ENCODE measurements around the gene RSPH1. TPM values are rescaled to one million over a fixed set of nuclear protein-coding genes. Genes with fewer than 3 reads are reported as not detected.

Gene RSPH1
- total RNA-seq, 6 experiments from 2014 or later: 0.18 to 0.55 (median 0.22) TPM; not detected in 1

DNA sequence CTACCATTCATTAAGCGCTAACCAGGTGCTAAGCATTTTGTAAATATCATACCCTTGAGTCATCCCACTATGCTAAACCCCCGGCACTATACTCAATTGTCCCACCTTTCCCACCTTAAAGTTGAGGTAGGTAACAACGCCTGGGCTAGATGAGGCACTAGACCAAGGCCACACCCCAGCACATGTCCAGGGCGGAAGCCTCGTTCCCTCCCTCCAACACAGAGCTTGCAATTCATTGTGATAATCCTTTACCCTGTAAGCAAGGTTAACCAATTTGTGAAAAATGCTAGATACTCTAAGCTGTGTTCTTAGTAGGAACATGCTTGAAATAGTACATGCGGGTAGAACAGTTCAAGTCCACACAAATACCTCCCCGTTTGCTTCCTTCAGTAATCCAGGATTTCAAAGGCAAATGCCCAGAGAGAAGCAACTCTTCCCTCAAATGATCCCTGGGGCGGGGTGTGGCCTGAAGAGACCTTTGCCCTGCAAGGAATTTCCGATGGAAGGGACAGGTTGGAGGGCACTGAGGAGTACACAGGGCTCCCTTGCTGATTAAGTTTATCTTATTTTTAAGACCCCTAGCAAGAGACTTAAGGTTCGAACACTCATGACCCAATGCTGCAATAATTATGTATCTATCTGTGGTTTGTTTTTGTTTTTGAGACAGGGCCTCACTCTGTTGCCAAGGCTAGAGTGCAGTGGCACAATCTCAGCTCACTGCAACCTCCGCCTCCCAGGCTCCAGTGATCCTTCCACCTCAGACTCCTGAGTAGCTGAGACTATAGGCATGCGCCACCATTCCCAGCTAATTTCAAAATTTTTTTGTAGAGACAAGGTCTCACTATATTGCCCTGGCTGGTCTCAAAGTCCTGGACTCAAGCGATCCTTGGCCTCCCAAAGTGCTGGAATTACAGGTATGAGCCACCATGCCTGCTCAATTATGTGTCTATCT, 2.6 kb downstream of the RSPH1 start:
- ATAC-seq: no peak
- H3K27me3 ChIP-seq: no peaks in the 10 kb centered on the region
- no peak for TF ChIP-seq POLR2A (IDR thresholded peaks at IDR 0.05)
- TF ChIP-seq, protein P1, sequence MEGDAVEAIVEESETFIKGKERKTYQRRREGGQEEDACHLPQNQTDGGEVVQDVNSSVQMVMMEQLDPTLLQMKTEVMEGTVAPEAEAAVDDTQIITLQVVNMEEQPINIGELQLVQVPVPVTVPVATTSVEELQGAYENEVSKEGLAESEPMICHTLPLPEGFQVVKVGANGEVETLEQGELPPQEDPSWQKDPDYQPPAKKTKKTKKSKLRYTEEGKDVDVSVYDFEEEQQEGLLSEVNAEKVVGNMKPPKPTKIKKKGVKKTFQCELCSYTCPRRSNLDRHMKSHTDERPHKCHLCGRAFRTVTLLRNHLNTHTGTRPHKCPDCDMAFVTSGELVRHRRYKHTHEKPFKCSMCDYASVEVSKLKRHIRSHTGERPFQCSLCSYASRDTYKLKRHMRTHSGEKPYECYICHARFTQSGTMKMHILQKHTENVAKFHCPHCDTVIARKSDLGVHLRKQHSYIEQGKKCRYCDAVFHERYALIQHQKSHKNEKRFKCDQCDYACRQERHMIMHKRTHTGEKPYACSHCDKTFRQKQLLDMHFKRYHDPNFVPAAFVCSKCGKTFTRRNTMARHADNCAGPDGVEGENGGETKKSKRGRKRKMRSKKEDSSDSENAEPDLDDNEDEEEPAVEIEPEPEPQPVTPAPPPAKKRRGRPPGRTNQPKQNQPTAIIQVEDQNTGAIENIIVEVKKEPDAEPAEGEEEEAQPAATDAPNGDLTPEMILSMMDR (IDR thresholded peaks at IDR 0.05): no peak
- peaks cover 0 to 3% (median 0%) of the 10 kb centered on the region in 4 donors for H3K4me1 ChIP-seq
- DNase-seq: no peak
- no peaks in the 10 kb centered on the region for H3K36me3 ChIP-seq
- H3K9me3 ChIP-seq: no peaks in the 10 kb centered on the region
- intact Hi-C loops (cut with DNase I): no loop called here
- H3K27ac ChIP-seq: no peak overlapping the region
- WGBS (ENCODE audit: insufficient coverage, low coverage, low lambda C conversion rate, missing lambda C conversion rate): 75% methylated on average over 10 of the region's 13 CpGs
- no peak overlapping the region for H3K4me3 ChIP-seq

DNA sequence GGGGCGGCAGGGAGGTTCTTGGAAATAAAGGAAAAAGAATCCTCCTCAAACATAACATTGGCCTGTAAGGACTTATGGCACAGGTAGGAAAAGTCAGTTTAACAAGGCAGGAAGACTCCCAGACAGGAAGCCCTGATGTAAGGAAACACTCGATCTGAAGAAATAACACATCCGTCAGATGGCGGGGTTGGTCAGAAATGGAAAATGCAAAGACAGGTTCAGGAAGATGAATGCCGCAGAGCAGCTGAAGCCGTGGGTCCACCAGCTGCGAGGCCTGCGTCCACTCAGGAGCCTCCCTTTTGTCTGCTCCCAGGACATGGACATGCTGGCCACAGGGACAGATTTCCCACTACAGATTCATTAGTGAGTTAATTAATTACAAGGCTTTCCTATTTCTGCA, 3.8 kb downstream of the RSPH1 start:
- intact Hi-C loops (cut with DNase I): no loop called here
- peaks cover 0 to 3% (median 0%) of the 10 kb centered on the region in 4 donors for H3K4me1 ChIP-seq
- H3K4me3 ChIP-seq: no peak overlapping the region
- H3K36me3 ChIP-seq: no peaks in the 10 kb centered on the region
- 69% methylated on average over 7 of the region's 8 CpGs for WGBS (ENCODE audit: insufficient coverage, low coverage, low lambda C conversion rate, missing lambda C conversion rate)
- no peak for ATAC-seq
- H3K9me3 ChIP-seq: no peaks in the 10 kb centered on the region
- DNase-seq: no peak
- H3K27me3 ChIP-seq: no peaks in the 10 kb centered on the region
- no peak overlapping the region for H3K27ac ChIP-seq
- no peak for TF ChIP-seq POLR2A (IDR thresholded peaks at IDR 0.05)
- TF ChIP-seq, protein P1 (IDR thresholded peaks at IDR 0.05): no peak

DNA sequence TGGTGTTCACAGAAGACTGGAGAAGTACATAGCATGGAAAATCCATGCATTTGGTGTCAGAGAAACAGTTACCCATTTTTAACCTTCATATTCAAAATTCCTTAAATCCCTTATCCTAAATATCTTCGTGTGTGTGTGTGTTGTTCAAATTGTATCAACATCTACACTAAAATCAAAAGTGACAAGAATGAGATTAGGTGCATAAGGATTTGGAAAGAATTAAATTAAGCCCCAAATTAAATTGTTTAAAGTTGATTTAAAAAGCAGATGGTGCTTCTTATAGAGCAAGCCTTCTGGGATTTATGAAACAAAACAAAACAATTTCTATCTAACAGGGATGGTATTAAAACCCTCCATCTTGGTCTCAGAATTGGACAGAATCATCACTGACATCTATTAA, 4.7 kb downstream of the RSPH1 start:
- H3K27ac ChIP-seq: no peak overlapping the region
- 47% methylated on average over 1 of the region's 1 CpG for WGBS (ENCODE audit: insufficient coverage, low coverage, low lambda C conversion rate, missing lambda C conversion rate)

DNA sequence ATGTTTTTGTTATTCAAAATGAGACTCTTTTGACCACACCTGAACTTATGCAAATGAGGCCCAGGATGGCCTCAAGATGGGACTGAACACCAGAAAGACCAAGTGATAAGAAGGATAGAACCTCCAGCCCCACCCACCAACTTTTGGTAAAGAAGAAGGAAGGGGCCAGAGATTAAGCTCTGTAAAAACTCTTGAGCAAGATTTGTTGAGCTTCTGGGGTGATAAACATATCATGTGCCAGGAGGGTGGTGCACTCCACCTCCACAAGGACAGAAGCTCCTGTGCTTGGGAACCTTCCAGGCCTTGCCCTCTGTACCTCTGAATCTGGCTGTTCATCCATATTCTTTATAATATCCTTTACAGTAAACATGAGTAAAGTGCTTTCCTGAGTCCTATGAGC, 5.3 kb downstream of the RSPH1 start:
- no peak for ATAC-seq
- TF ChIP-seq, protein P1 (IDR thresholded peaks at IDR 0.05): no peak
- peaks cover 0 to 3% (median 0%) of the 10 kb centered on the region in 4 donors for H3K4me1 ChIP-seq
- no peak overlapping the region for H3K27ac ChIP-seq
- intact Hi-C loops (cut with DNase I): no loop called here
- DNase-seq: no peak
- no peaks in the 10 kb centered on the region for H3K27me3 ChIP-seq
- H3K9me3 ChIP-seq: no peaks in the 10 kb centered on the region
- H3K36me3 ChIP-seq: no peaks in the 10 kb centered on the region
- no peak overlapping the region for H3K4me3 ChIP-seq

More for the DNA sequence above, 4.7 kb downstream of the RSPH1 start:
- intact Hi-C loops (cut with DNase I): no loop called here
- ATAC-seq (no peak), DNase-seq (no peak)
- no peak overlapping the region for H3K4me3 ChIP-seq
- no peaks in the 10 kb centered on the region for H3K9me3 ChIP-seq
- H3K27me3 ChIP-seq: no peaks in the 10 kb centered on the region
- no peak for TF ChIP-seq POLR2A (IDR thresholded peaks at IDR 0.05)
- TF ChIP-seq, protein P1 (IDR thresholded peaks at IDR 0.05): no peak
- no peaks in the 10 kb centered on the region for H3K36me3 ChIP-seq
- H3K4me1 ChIP-seq: peaks cover 0 to 3% (median 0%) of the 10 kb centered on the region in 4 donors
